Measurements from ENCODE around the gene TCF15.
"Not testable (repeated sequence)": the region's sequence is repeated elsewhere in the genome, so short reads cannot be mapped to it uniquely, and the experiment has no call there.

GRCh38 chr20:642013-642397, 31.9 kb upstream of the TCF15 start:
- TF ChIP-seq POLR2AphosphoS5, CTCF, POLR2A (IDR thresholded peaks at IDR 0.05): not testable (repeated sequence)
